H9 (cell line): ENCODE results near the gene GRIK4. TPM values are rescaled to one million over a fixed set of nuclear protein-coding genes. Genes with fewer than 3 reads are reported as not detected.

ENCODE experiments used
- DNase-seq: peaks from one replicate; pipeline ENCODE4 v3.0.0-alpha.2; 2017
- H2AFZ ChIP-seq: one replicate; pipeline ENCODE4 v1.6.1; 2013; ENCODE audit warnings: mild to moderate bottlenecking, low read length, control low read depth, moderate library complexity
- H2AK5ac ChIP-seq: 2 replicates; pipeline ENCODE4 v1.6.1; 2013; ENCODE audit warnings: low read length, control low read depth, mixed read lengths; ENCODE audit not compliant: insufficient read length
- H2BK120ac ChIP-seq: one replicate; pipeline ENCODE4 v1.6.1; 2013; ENCODE audit warnings: low read depth, mild to moderate bottlenecking, low read length, control low read depth, inconsistent platforms; ENCODE audit not compliant: poor library complexity, severe bottlenecking
- H2BK12ac ChIP-seq: 2 replicates; pipeline ENCODE4 v1.6.1; 2013; ENCODE audit warnings: low read length, control low read depth, mixed read lengths, low read depth; ENCODE audit not compliant: insufficient read length
- H2BK15ac ChIP-seq: 2 replicates; pipeline ENCODE4 v1.6.1; 2013; ENCODE audit warnings: low read depth, low read length, control low read depth
- H2BK20ac ChIP-seq: one replicate; pipeline ENCODE4 v1.6.1; 2013; ENCODE audit warnings: low read depth, mild to moderate bottlenecking, low read length, control low read depth, inconsistent platforms; ENCODE audit not compliant: poor library complexity, severe bottlenecking
- H2BK5ac ChIP-seq: 2 replicates; pipeline ENCODE4 v1.6.1; 2013; ENCODE audit warnings: low read length, control low read depth, mixed read lengths; ENCODE audit not compliant: insufficient read length
- H3K14ac ChIP-seq: 2 replicates; pipeline ENCODE4 v1.6.1; 2013; ENCODE audit warnings: low read length, control low read depth; ENCODE audit not compliant: insufficient read depth
- H3K18ac ChIP-seq: 2 replicates; pipeline ENCODE4 v1.6.1; 2013; ENCODE audit warnings: low read depth, mild to moderate bottlenecking, mixed read lengths, low read length, control low read depth; ENCODE audit not compliant: insufficient read length
- H3K23ac ChIP-seq: 2 replicates; pipeline ENCODE4 v1.6.1; 2013; ENCODE audit warnings: low read length, control low read depth, mixed read lengths, low read depth; ENCODE audit not compliant: insufficient read length
- H3K23me2 ChIP-seq: 2 replicates; pipeline ENCODE4 v1.6.1; 2013; ENCODE audit warnings: low read depth, mild to moderate bottlenecking, mixed read lengths, low read length, control low read depth; ENCODE audit not compliant: insufficient read length, poor library complexity, severe bottlenecking
- H3K27ac ChIP-seq: 2 replicates; pipeline ENCODE4 v1.5.1; 2013; ENCODE audit warnings: low read length, control low read depth, mixed read lengths, low read depth; ENCODE audit not compliant: insufficient read length
- H3K27me3 ChIP-seq: 2 replicates; pipeline ENCODE4 v1.6.1; 2013; ENCODE audit warnings: low read length, control low read depth, inconsistent platforms; ENCODE audit not compliant: insufficient read depth
- H3K4ac ChIP-seq: 2 replicates; pipeline ENCODE4 v1.6.1; 2013; ENCODE audit warnings: low read depth, mild to moderate bottlenecking, control low read depth, inconsistent platforms, low read length, moderate library complexity
- H3K4me1 ChIP-seq: 2 replicates; pipeline ENCODE4 v1.6.1; 2013; ENCODE audit warnings: low read length, control low read depth, inconsistent platforms; ENCODE audit not compliant: insufficient read depth
- H3K4me2 ChIP-seq: 2 replicates; pipeline ENCODE4 v1.6.1; 2013; ENCODE audit warnings: low read length, control low read depth, mixed read lengths; ENCODE audit not compliant: insufficient read length, insufficient read depth
- H3K56ac ChIP-seq: 2 replicates; pipeline ENCODE4 v1.6.1; 2013; ENCODE audit warnings: low read depth, mild to moderate bottlenecking, mixed read lengths, low read length, control low read depth; ENCODE audit not compliant: insufficient read length
- H3K79me1 ChIP-seq: 2 replicates; pipeline ENCODE4 v1.6.1; 2013; ENCODE audit warnings: low read depth, mild to moderate bottlenecking, moderate library complexity, low read length, control low read depth, inconsistent platforms; ENCODE audit not compliant: insufficient read depth, poor library complexity, severe bottlenecking
- H3K79me2 ChIP-seq: 2 replicates; pipeline ENCODE4 v1.6.1; 2013; ENCODE audit warnings: low read length, control low read depth, inconsistent platforms; ENCODE audit not compliant: insufficient read depth
- H3K9ac ChIP-seq: 2 replicates; pipeline ENCODE4 v1.6.1; 2013; ENCODE audit warnings: low read length, control low read depth, mixed read lengths; ENCODE audit not compliant: insufficient read length; ENCODE audit errors: extremely low read depth
- H3K9me3 ChIP-seq: one replicate; pipeline ENCODE4 v1.6.1; 2013; ENCODE audit warnings: low read depth, low read length, inconsistent platforms; ENCODE audit not compliant: control insufficient read depth
- H3T11ph ChIP-seq: one replicate; pipeline ENCODE4 v1.6.1; 2013; ENCODE audit warnings: mild to moderate bottlenecking, low read length, control low read depth, inconsistent platforms
- H4K20me1 ChIP-seq: one replicate; pipeline ENCODE4 v1.6.1; 2013; ENCODE audit not compliant: control insufficient read depth, insufficient read length, insufficient read depth
- H4K5ac ChIP-seq: 2 replicates; pipeline ENCODE4 v1.6.1; 2013; ENCODE audit warnings: low read depth, mild to moderate bottlenecking, mixed read lengths, low read length, control low read depth; ENCODE audit not compliant: insufficient read length
- H4K8ac ChIP-seq: replicated peaks from 2 replicates; pipeline ENCODE4 v1.6.1; 2013; ENCODE audit warnings: low read length, control low read depth, mixed read lengths, low read depth; ENCODE audit not compliant: insufficient read length
- H4K91ac ChIP-seq: 2 replicates; pipeline ENCODE4 v1.6.1; 2013; ENCODE audit warnings: low read depth, mild to moderate bottlenecking, moderate library complexity, mixed read lengths, low read length, control low read depth; ENCODE audit not compliant: insufficient read length
- H3K27ac Mint-ChIP-seq, 3 experiments: 2 replicates in 2 of 3; 3 replicates in 1 of 3; pipeline ENCODE4 v1.8.0; 2020 to 2021; ENCODE audit warnings: mixed read lengths in 3 of 3, mild to moderate bottlenecking in 1 of 3, moderate library complexity in 1 of 3
- H3K27me3 Mint-ChIP-seq: 2 replicates; pipeline ENCODE4 v1.8.0; 2021; ENCODE audit warnings: low read depth, mild to moderate bottlenecking, moderate library complexity, mixed read lengths
- H3K36me3 Mint-ChIP-seq, 3 experiments: 2 replicates in 2 of 3; 3 replicates in 1 of 3; pipeline ENCODE4 v1.8.0; 2020 to 2021; ENCODE audit warnings: low read depth in 3 of 3, mixed read lengths in 3 of 3; ENCODE audit not compliant: insufficient read depth in 1 of 3
- H3K4me1 Mint-ChIP-seq, 2 experiments: 2 replicates each; pipeline ENCODE4 v1.8.0; 2020; ENCODE audit warnings: mixed read lengths in 2 of 2
- H3K4me3 Mint-ChIP-seq, 2 experiments: 2 replicates in 1 of 2; 3 replicates in 1 of 2; pipeline ENCODE4 v1.8.0; 2020 to 2021; ENCODE audit warnings: mild to moderate bottlenecking in 2 of 2, mixed read lengths in 2 of 2, moderate library complexity in 1 of 2
- H3K9me3 Mint-ChIP-seq, 2 experiments: 2 replicates in 1 of 2; 3 replicates in 1 of 2; pipeline ENCODE4 v1.8.0; 2020; ENCODE audit warnings: mild to moderate bottlenecking in 2 of 2, mixed read lengths in 2 of 2, moderate library complexity in 1 of 2
- CTCF ChIP-seq: fragments of 200-600 bp; sonication (generic); conservative IDR thresholded peaks from 3 replicates; pipeline ENCODE4 v1.8.0; 2021; ENCODE audit warnings: antibody characterized with exemption, mild to moderate bottlenecking
- WGBS: extraction: QIAGEN DNeasy Blood & Tissue Kit; methylation state at CpG from one replicate; pipeline ENCODE4 v1.1.7; 2013; ENCODE audit warnings: missing lambda C conversion rate, low lambda C conversion rate, mixed read lengths; ENCODE audit not compliant: insufficient read length; ENCODE audit errors: extremely low coverage; 5-methylcytosine and 5-hydroxymethylcytosine counted together
- total RNA-seq: library from RNA; stranded (reverse); gene quantifications from 2 replicates; pipeline ENCODE4 v1.2.1, GENCODE V29; 2021

Gene GRIK4
- total RNA-seq, 1 experiment from 2014 or later: 2.3 TPM

- Mint-ChIP-seq H3K9me3 (no peaks in the 10 kb centered on the region; a peak in 1 of 5 replicates), H3K36me3 (no peaks in the 10 kb centered on the region; a peak in 1 of 7 replicates)
- no peaks in the 10 kb centered on the region for H3K27me3 ChIP-seq
Observed at GRCh38 chr11:120906766-120907165, 395.2 kb downstream of the GRIK4 start.

More at GRCh38 chr11:120906766-120907165, 395.2 kb downstream of the GRIK4 start:
- Histone ChIP-seq H2BK120ac (no peak overlapping the region), H4K20me1 (no peaks in the 10 kb centered on the region), H4K5ac (no peak overlapping the region), H2BK5ac (no peak overlapping the region), H3K4ac (no peak overlapping the region), H3K79me1 (no peaks in the 10 kb centered on the region), H3K56ac (no peak overlapping the region), H3K79me2 (no peaks in the 10 kb centered on the region), H3T11ph (no peak overlapping the region), H2AFZ (no peak overlapping the region), H2BK20ac (no peak overlapping the region), H3K23ac (no peak overlapping the region), H3K4me1 (no peaks in the 10 kb centered on the region; the same call in 1 of the 2 replicates), H4K91ac (no peak overlapping the region), H4K8ac (no peak overlapping the region), H2BK12ac (no peak overlapping the region), H3K9me3 (no peaks in the 10 kb centered on the region), H2BK15ac (no peak overlapping the region), H2AK5ac (no peak overlapping the region), H3K9ac (no peak overlapping the region), H3K23me2 (no peaks in the 10 kb centered on the region), H3K18ac (no peak overlapping the region), H3K27ac (no peak overlapping the region), H3K14ac (no peak overlapping the region), H3K4me2 (no peak overlapping the region)
- no peak for DNase-seq
- Mint-ChIP-seq H3K27me3 (peaks cover 5% of the 10 kb centered on the region; the same call in 1 of the 2 replicates), H3K27ac (no peak overlapping the region; a peak in 1 of 7 replicates), H3K4me3 (no peak overlapping the region), H3K4me1 (no peaks in the 10 kb centered on the region)
- WGBS: no CpG with 5 or more reads among the region's 10 CpGs
- TF ChIP-seq CTCF: no peak
